ENCODE results near the gene OR2T27.
"Not testable (repeated sequence)": the region's sequence is repeated elsewhere in the genome, so short reads cannot be mapped to it uniquely, and the experiment has no call there.

Gene OR2T27, protein sequence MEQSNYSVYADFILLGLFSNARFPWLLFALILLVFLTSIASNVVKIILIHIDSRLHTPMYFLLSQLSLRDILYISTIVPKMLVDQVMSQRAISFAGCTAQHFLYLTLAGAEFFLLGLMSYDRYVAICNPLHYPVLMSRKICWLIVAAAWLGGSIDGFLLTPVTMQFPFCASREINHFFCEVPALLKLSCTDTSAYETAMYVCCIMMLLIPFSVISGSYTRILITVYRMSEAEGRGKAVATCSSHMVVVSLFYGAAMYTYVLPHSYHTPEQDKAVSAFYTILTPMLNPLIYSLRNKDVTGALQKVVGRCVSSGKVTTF

DNA sequence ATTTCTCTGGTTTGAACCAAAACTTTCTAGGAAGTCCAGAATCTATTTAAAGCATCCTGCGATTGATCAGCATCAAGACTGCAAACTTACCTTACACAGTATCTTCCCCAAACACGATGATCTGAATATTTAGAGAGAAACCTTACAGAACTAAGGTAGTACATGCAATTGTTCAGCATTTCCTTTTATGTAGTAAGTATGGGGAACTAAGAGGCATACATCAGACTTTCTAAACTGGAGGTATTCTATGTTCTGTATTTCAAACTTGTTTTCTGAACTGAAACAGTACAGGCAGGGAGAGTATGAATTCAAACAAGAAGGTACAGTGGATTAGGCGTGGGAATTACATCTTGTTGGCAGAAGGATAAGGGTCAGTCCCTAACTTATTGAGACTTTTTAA, at the start of gene OR2T27:
OR2T27 (minus strand) TSS at position 175 of the 400 bp plus-strand sequence. CDS start 4,644 bp downstream, outside the sequence.
- not testable (repeated sequence) for DNase-seq (ENCODE audit: low read depth in 2 of 2)

DNA sequence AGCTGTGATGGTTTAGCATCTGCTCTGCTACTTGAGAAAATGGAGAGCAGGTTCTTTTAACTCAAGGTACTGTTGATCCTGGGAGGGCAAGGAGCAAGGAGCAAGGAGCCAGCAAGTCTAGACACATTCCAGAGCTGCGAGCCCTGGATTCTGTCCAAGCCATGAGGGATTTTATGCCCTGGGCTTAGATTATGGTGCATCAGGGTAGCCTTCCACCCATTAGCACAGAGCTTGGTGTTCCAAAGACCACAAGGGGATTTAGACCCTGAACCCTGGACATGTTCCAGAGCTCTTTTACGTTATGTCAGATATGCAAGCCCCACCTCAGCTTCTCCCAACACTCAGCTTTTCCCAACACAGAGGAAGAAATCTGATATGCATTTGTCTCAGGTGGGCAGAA, 49.3 kb upstream of the OR2T27 start:
- DNase-seq (ENCODE audit: low read depth in 2 of 2) = no peak

DNA sequence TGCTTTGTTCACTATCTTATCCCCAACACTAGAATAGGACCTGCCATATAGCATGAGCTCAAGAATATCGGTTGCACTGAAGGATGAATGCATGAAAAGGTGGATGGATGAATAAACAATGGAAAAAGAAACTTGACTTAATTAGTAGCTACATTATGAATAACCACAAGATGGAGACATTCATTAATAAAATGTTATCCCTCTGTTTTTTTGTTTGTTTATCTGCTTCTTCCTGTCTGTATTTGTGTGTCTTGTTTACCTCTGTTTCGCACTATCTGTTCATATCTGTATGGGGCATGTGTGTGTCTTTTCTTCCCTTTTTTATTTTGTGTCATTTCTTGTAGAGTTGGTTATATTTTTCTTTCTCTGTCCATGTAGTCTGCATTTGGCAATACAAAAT, 48.3 kb upstream of the OR2T27 start:
- no peak for DNase-seq (ENCODE audit: low read depth in 2 of 2)

DNA sequence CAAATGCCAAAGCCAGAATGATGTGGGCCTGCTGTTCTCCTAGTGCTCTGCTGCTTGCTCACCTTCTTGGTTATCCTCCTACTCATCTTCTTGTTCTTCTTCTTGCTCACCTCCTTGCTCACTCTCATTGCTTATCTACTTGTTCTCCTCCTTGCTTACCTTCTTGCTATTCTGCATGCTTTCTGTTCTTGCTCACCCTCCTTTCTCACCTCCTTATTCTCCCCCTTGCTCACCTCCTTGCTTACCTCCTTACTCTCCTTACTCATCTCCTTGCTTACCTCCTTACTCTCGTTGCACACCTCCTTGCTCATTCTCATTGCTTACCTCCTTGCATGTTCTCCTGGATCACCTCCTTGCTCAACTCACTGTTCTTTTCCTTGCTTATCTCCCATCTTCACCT, 47.4 kb upstream of the OR2T27 start, which contains the start of gene OR14I1:
OR14I1 (minus strand) TSS at position 53 of the 400 bp plus-strand sequence.
- no peak for DNase-seq (ENCODE audit: low read depth in 2 of 2)

DNA sequence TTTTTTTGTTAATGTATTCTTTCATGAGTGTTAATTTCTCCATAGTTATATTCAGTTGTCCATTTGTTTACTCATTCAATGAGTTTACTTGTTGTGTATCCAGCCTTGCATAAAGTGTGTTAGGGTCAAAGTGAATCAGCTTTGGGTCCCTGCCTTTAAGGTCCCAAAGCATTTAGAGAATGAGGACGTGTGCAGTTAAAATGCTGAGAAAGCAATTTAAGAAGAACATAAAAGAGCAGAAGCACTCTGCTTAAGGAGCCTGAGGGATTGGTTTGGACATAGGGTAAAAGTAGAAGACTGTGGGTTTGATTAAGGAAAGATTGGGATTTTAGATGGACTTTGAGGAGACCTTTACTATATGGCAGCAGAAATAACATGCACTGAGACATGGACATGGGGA, 43.8 kb upstream of the OR2T27 start:
- DNase-seq (ENCODE audit: low read depth in 2 of 2) = no peak

DNA sequence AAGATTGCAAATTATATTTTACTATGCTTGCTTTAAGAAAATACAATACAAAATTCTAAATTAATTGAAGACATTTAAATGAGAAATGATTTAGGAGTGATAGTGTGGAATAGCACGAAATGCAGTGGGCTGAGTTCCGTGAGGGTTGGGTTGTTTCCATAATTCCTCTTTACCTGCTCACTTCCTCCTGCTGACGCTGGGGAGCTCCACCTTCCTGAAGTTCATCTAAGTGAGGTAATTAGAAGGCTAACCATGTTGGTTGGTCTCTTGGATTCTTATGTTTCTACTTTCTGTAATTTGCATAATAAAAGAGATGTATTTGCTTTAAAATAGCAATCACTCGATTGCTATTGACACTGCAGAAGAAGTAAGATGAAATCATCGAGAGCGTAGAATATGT, 42.6 kb upstream of the OR2T27 start:
- no peak for DNase-seq (ENCODE audit: low read depth in 2 of 2)

DNA sequence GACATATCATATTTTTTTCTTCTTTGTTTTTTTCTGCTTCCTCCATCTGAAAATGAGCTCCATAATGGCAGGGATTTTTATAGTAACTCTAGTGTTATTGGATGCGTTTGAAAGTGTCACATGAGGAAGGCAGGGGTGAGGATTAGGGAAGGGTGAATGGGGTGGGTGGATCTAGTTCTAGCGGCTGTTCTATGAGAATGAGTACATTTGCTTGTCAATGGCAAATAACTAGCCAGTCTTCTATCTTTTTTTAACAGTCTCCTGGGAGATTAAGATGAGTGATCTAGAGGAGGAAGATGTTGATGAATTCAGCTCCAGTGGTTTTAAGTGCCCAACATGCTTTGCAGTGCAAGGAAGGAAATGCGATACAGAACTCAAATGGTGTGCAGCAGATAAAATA, 41.4 kb upstream of the OR2T27 start:
- no peak for DNase-seq (ENCODE audit: low read depth in 2 of 2)

DNA sequence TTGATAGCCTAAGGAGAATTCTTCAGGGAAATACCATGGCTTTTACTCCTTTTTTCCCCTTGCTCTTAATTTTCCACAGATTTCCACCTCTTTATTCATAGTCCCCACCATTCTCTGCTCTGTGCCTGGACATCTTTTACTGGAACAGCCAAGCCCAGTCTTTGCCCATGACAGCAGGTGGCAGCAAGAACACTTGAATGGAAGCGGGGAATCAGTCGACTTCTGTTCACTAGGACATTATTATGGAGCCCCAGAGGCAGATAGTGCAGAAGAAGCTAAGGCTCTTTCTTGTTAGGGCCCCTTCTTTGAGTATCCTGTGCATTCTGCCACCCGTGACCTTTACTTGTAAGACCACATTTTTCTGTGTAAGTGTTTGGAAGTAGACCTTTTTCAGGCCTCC, 40.9 kb upstream of the OR2T27 start:
- DNase-seq (ENCODE audit: low read depth in 2 of 2) = no peak

DNA sequence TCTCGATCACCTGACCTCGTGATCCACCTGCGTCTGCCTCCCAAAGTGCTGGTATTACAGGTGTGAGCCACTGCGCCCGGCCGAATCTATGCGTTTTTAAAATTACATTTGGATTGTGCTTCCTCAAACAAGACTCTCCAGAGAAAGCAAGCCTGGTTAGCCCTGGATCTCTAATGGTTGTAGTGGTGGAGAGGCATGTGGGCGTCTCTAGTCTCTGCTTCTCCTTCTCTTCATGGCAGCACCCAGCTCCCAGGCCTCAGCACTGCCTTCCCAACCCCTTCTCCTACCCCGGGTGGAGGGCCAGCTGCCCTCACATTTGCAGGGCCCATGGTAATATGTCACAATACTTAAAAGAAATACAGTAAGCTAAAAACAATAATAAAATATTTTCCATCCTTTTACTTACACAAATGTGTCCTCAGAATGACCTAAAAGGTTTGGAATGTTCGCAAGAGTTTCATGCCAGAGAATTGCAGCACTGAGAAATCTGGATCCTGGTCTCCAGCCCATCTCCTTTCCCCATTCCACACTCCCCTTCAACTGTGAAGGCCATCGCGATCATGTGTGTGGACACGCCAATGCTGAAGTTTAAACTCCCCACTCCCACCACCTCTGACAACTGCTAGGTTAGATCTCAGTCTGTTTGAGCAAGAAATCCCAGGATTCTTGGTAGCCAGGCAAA, 40.3 kb upstream of the OR2T27 start:
- no peak for DNase-seq (ENCODE audit: low read depth in 2 of 2)

DNA sequence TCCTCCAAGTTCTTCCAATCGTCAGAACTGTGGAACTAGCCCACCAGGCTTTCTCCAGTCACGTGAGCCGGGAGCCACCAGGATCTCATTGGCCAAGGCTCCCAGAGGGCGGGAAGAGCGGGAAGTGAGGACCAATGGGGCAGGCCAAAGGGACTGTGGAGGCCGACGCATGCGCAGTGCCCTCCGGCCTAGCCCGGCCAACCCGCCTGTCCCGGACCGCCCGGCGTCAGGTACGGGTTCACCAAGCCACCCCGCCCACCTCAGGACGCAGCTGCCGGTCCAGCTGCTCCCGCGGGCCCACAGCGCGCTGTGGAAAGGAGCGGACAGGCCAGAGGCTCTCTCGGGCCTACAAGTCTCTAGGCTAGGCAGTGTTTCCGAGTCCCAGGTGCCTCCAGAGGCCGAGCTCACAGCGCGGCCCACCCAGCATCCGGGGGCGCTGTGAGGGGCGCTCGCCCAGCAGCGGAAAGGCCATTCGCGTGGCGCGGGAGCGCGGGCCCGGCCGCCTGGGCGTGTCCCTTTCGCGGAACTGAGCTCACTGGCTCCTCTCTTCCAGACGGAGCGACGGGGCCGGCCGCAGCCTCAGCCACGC, 36.3 kb upstream of the OR2T27 start:
- DNase-seq (ENCODE audit: low read depth in 2 of 2) = no peak

DNA sequence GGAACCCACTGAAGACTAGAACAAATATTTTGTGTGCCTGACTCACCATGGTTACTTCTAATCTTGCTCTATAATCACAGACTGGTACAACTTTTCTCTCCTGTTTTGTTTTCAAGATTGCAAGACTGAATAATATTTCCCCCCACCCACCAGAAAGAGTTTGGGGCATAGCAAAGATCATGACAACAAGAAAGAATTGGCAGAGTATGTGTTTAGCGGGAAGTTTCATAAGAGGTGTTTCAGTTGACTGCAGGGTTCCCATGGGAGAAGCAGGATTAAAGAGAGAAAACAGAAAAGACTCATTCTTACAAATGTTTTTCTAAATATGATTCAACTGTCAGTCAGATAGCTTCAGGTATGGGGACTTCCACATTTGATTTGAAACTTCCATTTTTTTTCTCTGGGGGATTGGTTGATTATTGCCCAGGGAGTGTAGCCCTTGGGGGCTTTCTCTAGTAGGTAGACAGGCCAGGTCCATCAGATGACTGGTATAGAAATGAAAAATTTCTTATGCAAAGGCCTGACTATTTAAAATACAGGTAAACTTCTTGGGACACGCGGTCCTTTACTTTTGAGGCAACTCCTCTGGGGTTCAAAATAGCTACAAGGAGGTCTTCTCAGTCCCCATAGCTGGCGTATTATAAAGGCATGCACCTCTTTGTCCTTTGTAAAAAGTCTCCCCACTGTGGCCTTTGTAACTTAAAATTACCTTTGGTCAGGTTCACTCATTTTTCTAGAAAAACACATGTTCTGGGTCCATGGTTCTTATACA, 33.4 kb upstream of the OR2T27 start:
- no peak for DNase-seq (ENCODE audit: low read depth in 2 of 2)

DNA sequence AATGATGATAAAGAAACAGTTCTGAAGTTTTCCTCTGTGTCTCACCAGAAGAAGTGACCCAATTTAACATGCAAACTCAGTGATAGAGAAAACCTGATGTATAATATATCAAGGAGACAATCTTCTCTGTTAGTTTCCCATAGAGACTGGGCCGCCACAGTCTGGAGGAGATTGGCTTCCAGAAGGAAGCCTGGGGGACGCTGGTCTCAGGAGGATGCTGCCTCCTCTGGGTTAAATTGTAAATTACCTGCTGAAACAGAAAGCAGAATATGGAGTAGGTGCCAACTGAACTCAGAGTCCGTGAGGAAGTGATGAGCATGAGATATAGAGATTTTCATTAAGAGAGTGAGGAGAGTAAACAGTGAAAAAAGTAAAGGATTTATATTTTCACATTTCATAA, 31.5 kb upstream of the OR2T27 start:
- DNase-seq (ENCODE audit: low read depth in 2 of 2) = no peak

DNA sequence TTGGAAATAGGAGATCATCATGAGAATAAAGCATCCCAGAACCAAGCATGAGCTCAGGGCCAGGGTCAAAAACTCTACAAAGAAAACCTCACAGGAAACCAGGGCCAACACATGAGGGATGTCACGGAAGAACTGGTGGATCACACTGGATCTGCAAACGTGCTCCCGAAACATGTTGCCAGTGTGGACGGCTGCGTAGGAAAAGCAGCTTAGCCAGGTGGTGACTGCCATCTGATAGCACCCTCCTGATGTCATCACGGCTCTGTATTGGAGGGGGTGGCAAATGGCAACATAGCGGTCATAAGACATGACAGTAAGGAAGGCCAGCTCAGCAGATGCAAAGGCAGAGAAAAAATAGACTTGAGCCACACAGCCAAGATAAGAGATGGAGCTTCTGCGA, 26.3 kb upstream of the OR2T27 start:
- no peak for DNase-seq (ENCODE audit: low read depth in 2 of 2)

DNA sequence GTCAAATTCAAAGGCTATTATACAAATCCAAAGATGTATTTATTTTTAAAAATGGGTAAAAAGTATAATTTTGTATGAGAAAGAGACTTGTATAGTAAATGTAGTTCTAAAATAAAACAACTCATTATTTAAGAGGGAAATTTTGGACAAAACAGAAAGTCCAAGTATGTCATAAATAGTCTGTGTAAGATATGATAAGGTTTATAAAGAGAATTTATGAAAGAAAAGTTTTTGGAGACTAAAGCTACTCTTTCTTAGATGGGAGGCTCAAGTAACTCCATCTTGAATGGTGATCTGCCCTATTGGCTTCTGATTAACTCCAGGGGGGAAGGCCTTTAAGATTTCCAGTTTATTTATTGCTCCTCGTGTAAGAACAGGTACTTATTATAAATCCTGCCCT, 14.7 kb upstream of the OR2T27 start:
- no peak for DNase-seq (ENCODE audit: low read depth in 2 of 2)

DNA sequence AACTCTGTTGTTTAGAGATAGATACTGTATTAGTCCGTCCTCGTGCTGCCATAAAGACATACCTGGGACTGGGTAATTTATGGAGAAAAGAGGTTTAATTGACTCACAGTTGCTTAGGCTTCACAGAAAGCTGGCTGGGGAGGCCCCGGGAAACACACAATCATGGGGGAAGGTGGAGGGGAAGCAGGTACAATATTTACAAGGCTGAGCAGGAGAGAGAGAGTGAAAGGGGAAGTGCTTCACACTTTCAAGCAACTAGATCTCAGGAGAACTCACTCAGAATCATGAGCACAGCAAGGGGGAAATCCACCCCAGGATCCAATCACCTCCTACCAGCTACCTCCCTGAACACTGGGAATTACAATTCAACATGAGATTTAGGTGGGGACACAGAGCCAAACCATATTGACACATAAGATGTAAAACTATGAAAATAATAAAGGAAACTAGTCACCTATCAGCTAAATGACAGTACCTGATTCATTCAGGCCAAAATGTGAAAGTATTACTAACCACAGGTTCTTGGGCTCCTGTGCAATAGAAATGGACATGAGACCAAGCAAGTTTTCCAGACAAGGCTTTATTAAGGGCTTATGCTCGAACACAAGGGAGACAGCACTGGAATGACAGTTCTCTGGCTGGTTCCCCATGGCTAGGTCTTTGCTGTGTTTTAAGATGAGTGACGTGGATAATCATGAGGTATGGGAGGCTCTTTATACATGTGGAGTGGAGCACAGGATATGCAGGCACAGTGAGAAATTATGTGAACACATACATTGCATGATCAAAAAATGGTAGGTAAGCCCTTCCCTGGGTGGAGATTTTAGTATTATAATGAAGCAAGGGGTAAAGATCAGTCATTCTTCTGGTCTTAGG, 8.4 kb upstream of the OR2T27 start:
- not testable (repeated sequence) for DNase-seq (ENCODE audit: low read depth in 2 of 2)

DNA sequence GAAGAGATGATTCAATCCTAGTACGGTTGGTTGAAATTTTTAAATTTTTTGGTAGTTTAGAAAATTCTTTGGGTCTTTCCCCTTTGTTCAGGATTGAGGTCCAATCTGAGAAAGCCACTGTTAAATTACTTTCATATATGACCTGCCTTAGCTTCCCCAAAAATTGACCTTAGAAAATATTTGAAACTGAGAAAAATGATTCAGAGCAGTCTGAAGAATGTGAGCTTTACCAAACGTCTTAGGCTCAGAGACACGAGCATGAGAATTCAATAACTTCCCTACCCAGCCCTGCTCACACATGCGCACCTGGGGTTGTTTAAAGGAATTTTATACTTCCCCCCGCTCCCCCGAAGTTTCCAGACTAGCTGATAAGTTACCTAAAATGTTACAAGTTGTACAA, 1.5 kb upstream of the OR2T27 start:
- not testable (repeated sequence) for DNase-seq (ENCODE audit: low read depth in 2 of 2)

DNA sequence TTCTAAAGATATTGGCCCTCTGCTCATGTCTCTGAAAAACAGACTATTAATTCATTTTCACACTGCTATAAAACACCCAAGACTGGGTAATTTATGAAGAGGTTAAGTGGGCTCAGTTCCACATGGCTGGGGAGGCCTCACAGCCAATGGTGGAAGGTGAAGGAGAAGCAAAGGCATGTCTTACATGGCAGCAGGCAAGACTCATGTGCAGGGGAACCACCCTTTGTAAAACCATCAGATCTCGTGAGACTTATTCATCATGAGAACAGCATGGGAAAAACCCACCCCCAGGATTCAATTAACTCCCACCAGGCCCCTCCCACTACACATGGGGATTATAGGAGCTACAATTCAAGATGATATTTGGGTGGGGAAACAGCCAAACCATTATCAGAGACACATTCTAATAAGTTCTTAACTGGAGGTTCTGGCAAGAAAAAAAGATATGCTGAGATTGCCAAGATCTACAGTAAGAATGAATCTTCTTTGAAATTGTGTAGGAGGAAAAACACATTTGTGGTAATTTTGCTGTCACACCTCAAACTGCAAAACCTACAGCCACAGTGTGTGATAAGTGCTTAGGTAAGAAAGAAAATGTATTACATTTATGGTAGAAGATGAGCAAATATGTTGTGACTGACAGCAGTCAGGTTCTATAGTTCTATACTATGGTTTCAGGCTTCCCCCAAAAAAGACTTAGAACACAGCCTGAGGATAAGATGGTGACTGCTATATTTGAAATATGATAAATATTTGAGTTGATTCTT, 6.4 kb downstream of the OR2T27 start:
- not testable (repeated sequence) for DNase-seq (ENCODE audit: low read depth in 2 of 2)

DNA sequence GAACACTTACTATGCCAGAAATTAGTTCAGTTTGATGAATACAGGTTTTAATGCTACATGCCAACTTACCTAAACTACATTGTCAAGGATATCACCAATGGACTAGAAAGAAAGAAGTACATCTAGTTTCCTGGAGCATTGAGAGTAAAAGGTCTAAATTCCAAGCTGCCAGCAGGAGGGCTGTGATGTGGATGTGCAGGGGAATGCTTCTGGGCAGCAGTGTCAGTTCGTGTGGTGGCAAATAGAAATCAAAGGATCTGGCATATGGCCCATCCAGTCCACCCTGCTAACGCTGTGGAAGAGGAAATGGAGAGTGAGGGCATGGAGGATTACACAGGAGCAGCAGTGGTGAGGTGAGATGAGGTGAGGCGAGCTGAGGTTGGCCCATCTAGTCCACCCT, 10.2 kb downstream of the OR2T27 start, which contains the start of gene OR2T35:
OR2T35 (minus strand) TSS at position 101 of the 400 bp plus-strand sequence. CDS start 6,020 bp downstream, outside the sequence.
- DNase-seq (ENCODE audit: low read depth in 2 of 2) = not testable (repeated sequence)

DNA sequence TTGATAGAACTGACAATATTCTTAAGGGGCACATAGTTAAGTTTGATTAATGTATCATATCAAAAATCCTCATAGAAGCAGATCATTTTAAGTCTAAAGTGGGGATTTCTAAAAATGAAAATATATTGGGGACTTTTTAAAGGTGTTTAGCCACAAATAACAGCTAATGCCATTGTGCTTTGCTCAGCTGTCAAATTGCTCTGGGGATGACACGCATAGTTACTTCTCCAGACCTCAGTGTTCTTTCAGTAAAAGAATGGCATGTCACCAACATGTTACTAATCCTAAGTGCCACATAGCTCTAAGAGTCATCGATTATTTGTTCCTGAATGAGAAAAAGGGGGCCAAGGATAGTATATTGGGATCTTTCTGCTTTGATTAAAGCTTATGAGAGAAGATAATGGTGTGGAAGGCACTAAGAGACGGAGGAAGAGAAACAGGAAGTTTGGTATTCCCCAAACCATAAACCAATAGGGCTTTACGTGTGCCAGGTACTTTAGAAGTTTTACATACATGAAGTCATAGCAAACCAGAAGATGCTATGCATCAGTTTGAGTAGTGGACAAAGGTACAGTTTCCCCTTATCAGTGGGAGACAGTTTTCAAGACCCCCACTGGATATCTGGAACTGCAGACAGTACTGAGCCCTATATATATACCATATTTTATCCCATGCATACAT, 12.2 kb downstream of the OR2T27 start:
- not testable (repeated sequence) for DNase-seq (ENCODE audit: low read depth in 2 of 2)

DNA sequence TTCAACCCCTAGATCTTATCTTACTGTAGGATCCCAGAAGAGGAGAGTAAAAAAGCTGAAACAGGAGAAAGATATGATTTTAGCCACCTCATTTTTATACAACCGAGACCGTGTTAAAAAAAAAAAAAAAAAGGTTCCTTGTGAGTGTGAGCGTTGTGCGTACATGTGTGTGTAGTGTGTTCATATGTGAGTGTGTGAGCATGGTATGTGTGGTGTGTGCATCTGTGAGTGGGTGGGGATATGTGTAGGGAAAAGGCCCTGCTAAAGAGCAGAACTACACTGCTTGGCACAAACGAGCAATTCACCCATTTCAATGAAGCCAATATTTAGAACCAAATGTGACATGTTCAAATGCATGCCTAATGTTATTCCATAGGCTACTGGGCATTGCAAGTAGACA, 13.7 kb downstream of the OR2T27 start:
- DNase-seq (ENCODE audit: low read depth in 2 of 2) = not testable (repeated sequence)
